DMS114 treated with DMSO at 0.1 percent for 48 hours (cell line): ENCODE data around the gene PLCB1.
"Not testable (repeated sequence)": the region's sequence is repeated elsewhere in the genome, so short reads cannot be mapped to it uniquely, and the experiment has no call there.

Source experiments
- DNase-seq: peaks from one replicate; lab custom pipeline; 2025; ENCODE audit not compliant: unreplicated experiment; lab: John Stamatoyannopoulos, UW

The PLCB1 gene

GRCh38 chr20:8328189-8328588 lies 196.1 kb downstream of the PLCB1 start:
- DNase-seq, result no peak

- DNase-seq, result no peak
These were observed 198.3 kb downstream of the PLCB1 start for GRCh38 chr20:8330319-8330784.

GRCh38 chr20:8330785-8331695 lies 199.0 kb downstream of the PLCB1 start:
- no peak for DNase-seq

GRCh38 chr20:8331740-8332412 lies 199.8 kb downstream of the PLCB1 start:
- no peak for DNase-seq

- no peak for DNase-seq
These were observed 202.6 kb downstream of the PLCB1 start for GRCh38 chr20:8334641-8335040.

- DNase-seq, result no peak
These were observed 203.0 kb downstream of the PLCB1 start for GRCh38 chr20:8335059-8335458.

- DNase-seq, result no peak
These were observed 203.6 kb downstream of the PLCB1 start for GRCh38 chr20:8335495-8336195.

GRCh38 chr20:8339349-8339748 lies 207.3 kb downstream of the PLCB1 start:
- no peak for DNase-seq

GRCh38 chr20:8342391-8342790 lies 210.3 kb downstream of the PLCB1 start:
- no peak for DNase-seq

- DNase-seq, result no peak
These were observed 212.0 kb downstream of the PLCB1 start for GRCh38 chr20:8344106-8344505.

- no peak for DNase-seq
These were observed 212.6 kb downstream of the PLCB1 start for GRCh38 chr20:8344631-8345030.

GRCh38 chr20:8346700-8347270 lies 214.7 kb downstream of the PLCB1 start:
- no peak for DNase-seq

- not testable (repeated sequence) for DNase-seq
These were observed 218.2 kb downstream of the PLCB1 start for GRCh38 chr20:8350225-8350624.

GRCh38 chr20:8352486-8352885 lies 220.4 kb downstream of the PLCB1 start:
- DNase-seq, result no peak

- no peak for DNase-seq
These were observed 221.4 kb downstream of the PLCB1 start for GRCh38 chr20:8353512-8353911.

GRCh38 chr20:8355453-8355852 lies 223.4 kb downstream of the PLCB1 start:
- DNase-seq, result no peak

- no peak for DNase-seq
These were observed 224.7 kb downstream of the PLCB1 start for GRCh38 chr20:8356806-8357205.

- no peak for DNase-seq
These were observed 225.6 kb downstream of the PLCB1 start for GRCh38 chr20:8357703-8358102.

- DNase-seq, result no peak
These were observed 228.0 kb downstream of the PLCB1 start for GRCh38 chr20:8360035-8360434.

GRCh38 chr20:8361006-8361652 lies 229.1 kb downstream of the PLCB1 start:
- DNase-seq, result no peak

GRCh38 chr20:8361779-8362178 lies 229.7 kb downstream of the PLCB1 start:
- no peak for DNase-seq
